Left lung (tissue), 10 donors: ENCODE data around the gene DNAJC15. TPM values are rescaled to one million over a fixed set of nuclear protein-coding genes. Genes with fewer than 3 reads are reported as not detected.
"Not testable (repeated sequence)": the region's sequence is repeated elsewhere in the genome, so short reads cannot be mapped to it uniquely, and the experiment has no call there.

Experiments used
- ATAC-seq: fragments of 200-7000 bp; cut with Tn5 transposase; one replicate; pipeline ENCODE4 v1.9.1; 2020; ENCODE audit warnings: moderate library complexity
- DNase-seq, 4 donors: peaks; one replicate each; pipeline ENCODE4 v3.0.0-alpha.2; 2013 to 2020
- H3K27ac ChIP-seq, 2 donors: fragments of 200-600 bp; sonication (generic) in 1 of 2; one replicate each; pipeline versions ENCODE4 v1.5.0 to v1.8.0; 2020 to 2021
- H3K27me3 ChIP-seq, 2 donors: fragments of 200-600 bp; sonication (generic) in 1 of 2; one replicate each; pipeline versions ENCODE4 v1.5.0 to v1.8.0; 2020 to 2021
- H3K36me3 ChIP-seq, 2 donors: fragments of 200-600 bp; sonication (generic) in 1 of 2; one replicate each; pipeline versions ENCODE4 v1.5.0 to v1.8.0; 2020 to 2021
- H3K4me1 ChIP-seq, 2 donors: fragments of 200-600 bp; one replicate each; pipeline ENCODE4 v1.8.0; 2021
- H3K4me3 ChIP-seq, 2 donors: fragments of 200-600 bp; sonication (generic) in 1 of 2; one replicate each; pipeline versions ENCODE4 v1.5.0 to v1.8.0; 2020 to 2021; ENCODE audit warnings: mild to moderate bottlenecking in 1 of 2
- H3K9me3 ChIP-seq, 2 donors: fragments of 200-600 bp; sonication (generic) in 1 of 2; one replicate each; pipeline versions ENCODE4 v1.5.0 to v1.8.0; 2020 to 2021
- intact Hi-C, 2 donors: fragments of 100-400 bp; cut with DNase I; formaldehyde crosslinking; loops; one replicate each; pipeline versions ENCODE4 v1.11.2 to v1.14.2; 2022
- polyA plus RNA-seq, 6 donors: library from polyadenylated mRNA; unstranded; fragments of 120-200 nt; gene quantifications; one replicate each; pipeline ENCODE4 v1.2.1, GENCODE V29; 2013; ENCODE audit not compliant: insufficient read length in 6 of 6
- total RNA-seq, 2 donors: library from RNA; stranded (reverse); fragmentation: NEBNext Ultra II Directional; extraction: Animal tissue kit (Norgen Biotek cat#: 25700); gene quantifications; one replicate each; pipeline ENCODE4 v1.2.1, GENCODE V29; 2021
- TF ChIP-seq, protein P1 (sequence below), 2 donors: fragments of 200-600 bp; sonication (generic) in 1 of 2; IDR thresholded peaks; one replicate each; pipeline versions ENCODE4 v1.5.0 to v1.8.0; 2021; ENCODE audit warnings: antibody characterized with exemption in 2 of 2
- donor health status: DM: no; HTN: yes; CAD: no.
- donor health status: DM: no; HTN: no; CAD: no.

The DNAJC15 gene
- total and polyA plus RNA-seq, 8 donors, result 12.8 to 28.5 (median 21.9) TPM

DNA sequence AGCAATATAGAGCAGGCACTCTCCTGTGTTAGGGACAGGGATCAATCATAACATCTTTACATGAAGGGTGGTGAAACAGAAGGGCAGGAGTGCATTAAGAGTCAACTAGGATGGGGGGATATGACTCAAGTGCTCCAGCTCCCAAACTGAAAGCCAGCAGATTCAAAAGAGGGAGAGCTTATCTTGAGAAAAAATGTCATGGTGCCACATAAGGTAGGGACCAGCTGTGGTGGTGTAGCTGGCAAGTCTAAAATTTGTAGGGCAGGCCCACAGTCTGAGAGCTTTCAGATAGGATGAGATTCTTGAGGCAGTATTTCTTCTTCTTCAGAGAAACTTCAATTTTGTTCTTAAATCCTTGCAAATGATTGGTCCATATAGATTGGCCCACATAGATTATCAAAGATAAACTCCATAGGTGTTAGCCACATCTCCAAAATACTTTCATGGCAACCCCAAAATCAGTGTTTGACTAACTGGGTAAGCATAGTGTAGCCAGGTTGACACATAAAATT is 19.1 kb downstream of the DNAJC15 start:
- TF ChIP-seq, protein P1, sequence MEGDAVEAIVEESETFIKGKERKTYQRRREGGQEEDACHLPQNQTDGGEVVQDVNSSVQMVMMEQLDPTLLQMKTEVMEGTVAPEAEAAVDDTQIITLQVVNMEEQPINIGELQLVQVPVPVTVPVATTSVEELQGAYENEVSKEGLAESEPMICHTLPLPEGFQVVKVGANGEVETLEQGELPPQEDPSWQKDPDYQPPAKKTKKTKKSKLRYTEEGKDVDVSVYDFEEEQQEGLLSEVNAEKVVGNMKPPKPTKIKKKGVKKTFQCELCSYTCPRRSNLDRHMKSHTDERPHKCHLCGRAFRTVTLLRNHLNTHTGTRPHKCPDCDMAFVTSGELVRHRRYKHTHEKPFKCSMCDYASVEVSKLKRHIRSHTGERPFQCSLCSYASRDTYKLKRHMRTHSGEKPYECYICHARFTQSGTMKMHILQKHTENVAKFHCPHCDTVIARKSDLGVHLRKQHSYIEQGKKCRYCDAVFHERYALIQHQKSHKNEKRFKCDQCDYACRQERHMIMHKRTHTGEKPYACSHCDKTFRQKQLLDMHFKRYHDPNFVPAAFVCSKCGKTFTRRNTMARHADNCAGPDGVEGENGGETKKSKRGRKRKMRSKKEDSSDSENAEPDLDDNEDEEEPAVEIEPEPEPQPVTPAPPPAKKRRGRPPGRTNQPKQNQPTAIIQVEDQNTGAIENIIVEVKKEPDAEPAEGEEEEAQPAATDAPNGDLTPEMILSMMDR (IDR thresholded peaks at IDR 0.05), result no peak
- peaks cover 15 to 27% of the 10 kb centered on the region in 2 donors for H3K4me1 ChIP-seq
- ATAC-seq, result no peak
- no peaks in the 10 kb centered on the region for H3K9me3 ChIP-seq
- DNase-seq, result no peak
- no peaks in the 10 kb centered on the region for H3K36me3 ChIP-seq
- intact Hi-C loops, result no loop called here
- no peak overlapping the region for H3K4me3 ChIP-seq
- no peak overlapping the region for H3K27ac ChIP-seq
- H3K27me3 ChIP-seq, result no peaks in the 10 kb centered on the region

DNA sequence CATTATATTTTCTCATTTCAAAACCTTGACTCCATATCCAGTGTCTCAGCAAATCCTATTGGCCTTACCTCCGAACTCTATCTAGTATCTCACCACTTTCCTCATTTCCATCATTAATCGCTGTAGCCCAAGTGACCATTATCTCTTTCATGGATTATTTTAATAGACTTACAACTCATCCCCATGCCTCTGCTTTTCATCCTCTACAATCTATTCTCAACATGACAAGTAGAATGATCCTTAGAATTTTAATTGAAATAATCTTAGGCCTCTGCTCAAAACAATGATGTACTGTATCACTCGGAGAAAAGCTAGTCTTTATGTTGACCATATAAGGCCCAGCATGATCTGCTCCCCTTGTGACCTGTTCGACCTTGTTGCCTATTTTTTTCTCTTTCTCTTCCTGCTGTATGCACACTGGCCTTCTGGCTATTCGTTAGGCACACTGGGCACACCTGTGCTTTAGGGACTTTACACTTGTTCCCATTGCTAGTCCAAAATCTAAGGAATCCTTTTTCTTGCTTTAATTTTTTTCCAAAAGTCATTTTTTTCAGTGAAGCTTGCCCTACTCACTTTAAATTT is 21.4 kb downstream of the DNAJC15 start:
- Histone ChIP-seq H3K9me3 (no peaks in the 10 kb centered on the region), H3K4me1 (peaks cover 15 to 45% of the 10 kb centered on the region in 2 donors), H3K4me3 (no peak overlapping the region), H3K27me3 (no peaks in the 10 kb centered on the region), H3K27ac (peak overlapping the region; percentile 20 to 48), H3K36me3 (no peaks in the 10 kb centered on the region)
- no peak for DNase-seq
- TF ChIP-seq, protein P1 (IDR thresholded peaks at IDR 0.05), result no peak
- intact Hi-C loops, result no loop called here
- ATAC-seq, result no peak

DNA sequence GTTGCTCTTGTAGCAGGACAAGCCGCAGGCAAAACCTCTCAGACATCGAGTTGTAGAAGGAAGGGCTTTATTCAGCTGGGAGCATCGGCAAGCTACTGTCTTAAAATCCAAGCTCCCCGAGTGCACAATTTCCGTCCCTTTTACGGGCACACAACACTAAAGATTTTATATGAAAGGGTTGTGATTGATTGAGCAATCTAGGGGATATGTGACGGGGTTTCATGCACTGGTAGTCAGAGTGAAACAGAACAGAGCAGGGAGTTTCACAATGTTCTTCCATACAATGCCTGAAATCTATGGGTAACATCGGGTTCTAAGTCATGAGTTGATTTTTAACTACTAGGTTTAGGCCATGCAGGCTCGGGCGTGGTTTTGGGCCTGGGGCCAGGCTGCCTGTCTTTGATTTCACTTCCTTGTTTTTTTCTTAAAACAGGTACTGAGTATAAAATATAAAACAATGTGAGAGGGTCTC is 22.0 kb downstream of the DNAJC15 start:
- H3K9me3 ChIP-seq, H3K36me3 ChIP-seq, intact Hi-C loops, H3K27me3 ChIP-seq, H3K4me3 ChIP-seq: not testable (repeated sequence)
- DNase-seq, result peak in 2 of 4 donors; percentile 72 to 83
- H3K4me1 ChIP-seq, result peaks cover 15 to 50% of the 10 kb centered on the region in 2 donors
- peak overlapping the region; percentile 20 to 48 for H3K27ac ChIP-seq
- peak; percentile 35 for ATAC-seq

DNA sequence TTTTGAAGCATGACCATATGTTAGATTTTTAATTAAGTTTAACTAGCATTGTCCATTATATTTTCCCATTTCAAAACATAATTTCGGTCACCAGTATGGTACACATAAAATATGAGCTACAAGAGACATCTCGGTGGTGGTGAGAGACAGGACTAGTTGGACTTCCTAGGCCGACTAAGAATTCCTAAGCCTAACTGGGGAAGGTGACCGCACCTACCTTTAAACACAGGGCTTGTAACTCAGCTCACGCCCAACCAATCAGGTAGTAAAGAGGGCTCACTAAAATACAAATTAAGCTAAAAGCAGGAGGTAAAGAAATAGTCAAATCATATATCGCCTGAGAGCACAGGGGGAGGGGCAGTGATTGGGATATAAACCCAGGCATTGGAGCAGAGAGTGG is 22.9 kb downstream of the DNAJC15 start:
- ATAC-seq (no peak), DNase-seq (no peak)
- H3K36me3 ChIP-seq, result no peaks in the 10 kb centered on the region
- intact Hi-C loops, result no loop called here
- peaks cover 15 to 50% of the 10 kb centered on the region in 2 donors for H3K4me1 ChIP-seq
- H3K27me3 ChIP-seq, result no peaks in the 10 kb centered on the region
- no peak overlapping the region for H3K27ac ChIP-seq
- H3K4me3 ChIP-seq, result no peak overlapping the region
- no peaks in the 10 kb centered on the region for H3K9me3 ChIP-seq
- TF ChIP-seq, protein P1 (IDR thresholded peaks at IDR 0.05), result no peak

DNA sequence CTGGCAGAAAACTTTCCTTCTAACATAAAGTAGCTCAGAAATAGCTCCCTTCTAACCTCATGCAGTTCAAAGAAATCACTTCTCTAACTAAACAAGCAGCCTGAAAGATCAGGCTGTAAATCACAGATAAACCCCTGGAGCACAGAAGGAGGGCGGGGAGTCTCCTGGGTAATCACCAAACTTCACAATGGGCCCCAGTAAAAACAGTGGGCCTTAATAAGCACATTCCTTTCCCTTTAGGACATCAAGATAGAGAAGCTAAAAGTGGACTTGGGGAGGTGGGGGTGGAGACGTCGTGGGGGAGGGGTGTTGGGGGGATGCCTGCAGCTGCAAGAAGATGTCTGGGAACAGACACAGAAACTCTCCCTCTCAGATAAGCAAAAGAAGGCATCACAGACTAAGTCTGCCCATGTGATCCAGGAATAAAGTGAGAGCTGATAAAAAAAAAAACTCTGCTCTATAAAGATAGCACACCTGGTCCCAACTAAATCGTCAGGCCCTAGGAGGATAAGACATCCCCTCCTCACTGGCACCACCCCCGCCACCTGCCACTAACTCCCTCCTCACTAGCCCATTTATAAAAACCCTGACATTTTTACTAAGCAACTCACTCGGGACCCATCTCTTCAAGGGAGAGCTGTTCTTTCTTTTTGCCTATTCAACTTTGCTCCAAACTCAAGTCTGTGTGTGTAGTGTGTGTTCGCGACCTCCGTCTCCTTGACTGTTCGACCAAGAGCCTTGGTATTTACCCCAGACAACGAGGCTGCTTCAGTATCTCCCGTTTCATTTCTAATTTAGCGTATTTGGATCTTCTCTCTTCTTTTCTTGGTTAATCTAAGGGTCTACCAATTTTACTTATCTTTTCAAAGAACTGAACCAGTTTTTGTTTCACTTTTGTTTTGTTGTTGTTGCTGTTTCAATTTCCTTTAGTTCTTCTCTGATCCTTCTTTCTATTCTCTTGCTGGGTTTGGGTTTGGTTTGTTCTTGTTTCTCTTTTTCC is 31.7 kb downstream of the DNAJC15 start:
- Histone ChIP-seq H3K4me1 (peaks cover 5 to 42% of the 10 kb centered on the region in 2 donors), H3K4me3 (peak overlapping the region; percentile 37 to 47), H3K9me3 (no peaks in the 10 kb centered on the region), H3K27me3 (no peaks in the 10 kb centered on the region), H3K36me3 (no peaks in the 10 kb centered on the region), H3K27ac (peak overlapping the region; percentile 82 to 92)
- intact Hi-C loops, result no loop called here
- DNase-seq (peak in 2 of 4 donors; percentile 34 to 70), ATAC-seq (peak; percentile 77)
- TF ChIP-seq, protein P1 (IDR thresholded peaks at IDR 0.05), result no peak
